8988T (cell line): Measurements from ENCODE around the gene DNPH1.
A peak's percentile ranks its signal among the peaks of the same experiment; 100 is the strongest.

Experiments
- DNase-seq: peaks from one replicate; pipeline ENCODE4 v3.0.0; 2011

Gene DNPH1

GRCh38 chr6:43263314-43264178 lies 34.3 kb upstream of the DNPH1 start:
- DNase-seq, result peak; percentile 99

GRCh38 chr6:43262780-43263313 lies 33.6 kb upstream of the DNPH1 start:
- no peak for DNase-seq

- no peak for DNase-seq
These were observed 32.9 kb upstream of the DNPH1 start for GRCh38 chr6:43262000-43262779.

GRCh38 chr6:43261198-43261597 lies 31.9 kb upstream of the DNPH1 start:
- no peak for DNase-seq

GRCh38 chr6:43260791-43261190 lies 31.5 kb upstream of the DNPH1 start:
- DNase-seq, result no peak

GRCh38 chr6:43258807-43259686 lies 29.8 kb upstream of the DNPH1 start:
- DNase-seq, result no peak

- no peak for DNase-seq
These were observed 28.9 kb upstream of the DNPH1 start for GRCh38 chr6:43258180-43258579.

GRCh38 chr6:43257367-43258145 lies 28.3 kb upstream of the DNPH1 start:
- no peak for DNase-seq

GRCh38 chr6:43256670-43257366 lies 27.5 kb upstream of the DNPH1 start:
- DNase-seq, result no peak

GRCh38 chr6:43255408-43256054 lies 26.2 kb upstream of the DNPH1 start:
- DNase-seq, result no peak

- DNase-seq, result peak; percentile 16
These were observed 25.6 kb upstream of the DNPH1 start for GRCh38 chr6:43254846-43255245.

GRCh38 chr6:43254138-43254817 lies 25.0 kb upstream of the DNPH1 start:
- peak; percentile 37 for DNase-seq

- DNase-seq, result peak; percentile 15
These were observed 24.1 kb upstream of the DNPH1 start for GRCh38 chr6:43253401-43253800.

GRCh38 chr6:43250992-43251373 lies 21.7 kb upstream of the DNPH1 start:
- peak; percentile 34 for DNase-seq

GRCh38 chr6:43248791-43249190 lies 19.5 kb upstream of the DNPH1 start:
- no peak for DNase-seq

- no peak for DNase-seq
These were observed 18.8 kb upstream of the DNPH1 start for GRCh38 chr6:43248101-43248500.

GRCh38 chr6:43247114-43247999 lies 18.1 kb upstream of the DNPH1 start:
- DNase-seq, result peak; percentile 100

- DNase-seq, result no peak
These were observed 17.2 kb upstream of the DNPH1 start for GRCh38 chr6:43246301-43247113.
